Gastroesophageal sphincter (tissue), 3 donors: ENCODE measurements around the gene CHMP6.

Experiments used
- POLR2A ChIP-seq, 2 donors: fragments of 450-650 bp; IDR thresholded peaks; one replicate each; pipeline ENCODE4 v1.6.1; 2017; ENCODE audit warnings: antibody characterized with exemption in 2 of 2, mild to moderate bottlenecking in 2 of 2, moderate library complexity in 1 of 2
- POLR2AphosphoS5 ChIP-seq: sonication (generic); formaldehyde crosslinking; IDR thresholded peaks from one replicate; pipeline ENCODE4 v1.6.1; 2017; ENCODE audit warnings: antibody characterized with exemption
- TF ChIP-seq, protein P1 (sequence below), 4 experiments: fragments of 200-600 bp in 2 of 4; fragments of 450-650 bp in 2 of 4; sonication (generic) in 1 of 4; IDR thresholded peaks; one replicate each; pipeline ENCODE4 v1.5.1; 2017 to 2019; ENCODE audit warnings: antibody characterized with exemption in 4 of 4, mild to moderate bottlenecking in 2 of 4, moderate library complexity in 2 of 4

DNA sequence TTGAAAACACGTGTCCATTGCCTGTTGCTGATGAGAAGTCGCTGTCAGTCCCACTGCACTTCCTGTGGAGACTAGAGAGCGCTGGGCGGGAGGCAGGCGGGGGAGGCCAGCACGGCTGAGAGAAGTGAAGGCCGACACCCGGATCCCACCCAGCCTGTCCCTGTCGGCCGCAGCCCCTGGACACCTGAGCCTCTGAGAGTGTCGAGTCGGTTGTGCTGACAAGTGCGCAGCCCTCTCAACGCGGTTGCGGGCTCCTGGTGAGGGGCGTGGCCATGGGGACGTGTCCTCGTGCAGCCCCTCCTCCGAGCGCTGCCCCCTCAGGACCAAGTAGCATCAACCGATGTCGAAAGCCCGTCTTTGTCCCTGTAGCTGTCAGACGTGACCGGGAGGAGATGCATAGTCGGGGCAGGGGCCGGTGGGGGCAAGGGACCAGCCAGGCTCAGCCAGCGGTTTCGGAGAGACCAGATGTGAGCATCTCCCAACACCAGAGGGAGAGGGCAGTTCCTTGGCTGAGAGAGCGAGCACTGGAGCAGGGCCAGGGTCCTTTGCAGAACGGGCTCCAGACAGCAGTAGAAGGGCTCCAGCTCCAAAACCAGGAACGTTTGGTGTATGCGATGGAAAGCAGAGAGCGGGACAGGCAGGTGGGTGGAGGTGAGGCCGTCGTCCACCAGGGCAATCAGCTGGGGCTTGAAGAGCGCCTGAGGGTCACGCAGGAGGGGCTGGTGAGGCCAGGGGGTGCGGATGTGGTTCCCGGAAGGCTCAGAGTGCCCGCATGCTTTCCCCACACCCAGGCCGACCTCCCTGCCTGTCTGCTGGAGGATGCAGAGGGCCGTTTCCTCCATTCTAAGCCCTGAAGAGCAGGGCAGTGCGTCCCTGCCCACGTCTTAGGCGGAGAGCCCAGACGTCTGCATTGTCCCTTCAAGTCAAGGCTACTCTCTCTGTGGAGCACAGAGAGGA lies 43.3 kb upstream of the CHMP6 start:
- TF ChIP-seq, protein P1, sequence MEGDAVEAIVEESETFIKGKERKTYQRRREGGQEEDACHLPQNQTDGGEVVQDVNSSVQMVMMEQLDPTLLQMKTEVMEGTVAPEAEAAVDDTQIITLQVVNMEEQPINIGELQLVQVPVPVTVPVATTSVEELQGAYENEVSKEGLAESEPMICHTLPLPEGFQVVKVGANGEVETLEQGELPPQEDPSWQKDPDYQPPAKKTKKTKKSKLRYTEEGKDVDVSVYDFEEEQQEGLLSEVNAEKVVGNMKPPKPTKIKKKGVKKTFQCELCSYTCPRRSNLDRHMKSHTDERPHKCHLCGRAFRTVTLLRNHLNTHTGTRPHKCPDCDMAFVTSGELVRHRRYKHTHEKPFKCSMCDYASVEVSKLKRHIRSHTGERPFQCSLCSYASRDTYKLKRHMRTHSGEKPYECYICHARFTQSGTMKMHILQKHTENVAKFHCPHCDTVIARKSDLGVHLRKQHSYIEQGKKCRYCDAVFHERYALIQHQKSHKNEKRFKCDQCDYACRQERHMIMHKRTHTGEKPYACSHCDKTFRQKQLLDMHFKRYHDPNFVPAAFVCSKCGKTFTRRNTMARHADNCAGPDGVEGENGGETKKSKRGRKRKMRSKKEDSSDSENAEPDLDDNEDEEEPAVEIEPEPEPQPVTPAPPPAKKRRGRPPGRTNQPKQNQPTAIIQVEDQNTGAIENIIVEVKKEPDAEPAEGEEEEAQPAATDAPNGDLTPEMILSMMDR (IDR thresholded peaks at IDR 0.05), result peak in 1 of 4 experiments; percentile 17
- TF ChIP-seq POLR2A (IDR thresholded peaks at IDR 0.05) (no peak), POLR2AphosphoS5 (no peak)
